HG03354 (cell line): ENCODE measurements around the gene ARHGAP26.

Experiments used
- ATAC-seq: cut with Tn5 transposase; IDR thresholded peaks from one replicate; pipeline ENCODE4 v1.9.1; 2021; ENCODE audit warnings: mild to moderate bottlenecking; ENCODE audit not compliant: unreplicated experiment, poor library complexity, severe bottlenecking

ARHGAP26 gene

GRCh38 chr5:143062379-143062778 is 292.2 kb downstream of the ARHGAP26 start:
- ATAC-seq = no peak

- ATAC-seq = no peak
These were observed 293.2 kb downstream of the ARHGAP26 start for GRCh38 chr5:143063175-143063970.

- ATAC-seq = no peak
These were observed 294.1 kb downstream of the ARHGAP26 start for GRCh38 chr5:143064218-143064641.

- no peak for ATAC-seq
These were observed 294.5 kb downstream of the ARHGAP26 start for GRCh38 chr5:143064676-143065075.

GRCh38 chr5:143065185-143065965 is 295.2 kb downstream of the ARHGAP26 start:
- no peak for ATAC-seq

- no peak for ATAC-seq
These were observed 295.9 kb downstream of the ARHGAP26 start for GRCh38 chr5:143065996-143066522.

GRCh38 chr5:143066556-143067281 is 296.5 kb downstream of the ARHGAP26 start:
- peak; percentile 64 for ATAC-seq

- no peak for ATAC-seq
These were observed 298.5 kb downstream of the ARHGAP26 start for GRCh38 chr5:143068712-143069111.

- ATAC-seq = no peak
These were observed 301.8 kb downstream of the ARHGAP26 start for GRCh38 chr5:143071927-143072326.

- ATAC-seq = no peak
These were observed 302.6 kb downstream of the ARHGAP26 start for GRCh38 chr5:143072734-143073133.

- ATAC-seq = no peak
These were observed 303.6 kb downstream of the ARHGAP26 start for GRCh38 chr5:143073766-143074165.

- ATAC-seq = no peak
These were observed 304.3 kb downstream of the ARHGAP26 start for GRCh38 chr5:143074414-143074996.

- ATAC-seq = no peak
These were observed 306.2 kb downstream of the ARHGAP26 start for GRCh38 chr5:143076377-143076776.

- no peak for ATAC-seq
These were observed 307.4 kb downstream of the ARHGAP26 start for GRCh38 chr5:143077453-143078103.

GRCh38 chr5:143078313-143078712 is 308.1 kb downstream of the ARHGAP26 start:
- ATAC-seq = no peak

GRCh38 chr5:143078971-143079370 is 308.8 kb downstream of the ARHGAP26 start:
- no peak for ATAC-seq

GRCh38 chr5:143080407-143080806 is 310.2 kb downstream of the ARHGAP26 start:
- ATAC-seq = no peak

- no peak for ATAC-seq
These were observed 310.8 kb downstream of the ARHGAP26 start for GRCh38 chr5:143080982-143081381.

- ATAC-seq = no peak
These were observed 312.8 kb downstream of the ARHGAP26 start for GRCh38 chr5:143083006-143083405.
